Astrocyte (in vitro differentiated cells and primary cell): ENCODE measurements around the gene PDE9A. TPM values are rescaled to one million over a fixed set of nuclear protein-coding genes. Genes with fewer than 3 reads are reported as not detected.
"Not testable (repeated sequence)": the region's sequence is repeated elsewhere in the genome, so short reads cannot be mapped to it uniquely, and the experiment has no call there.

Source experiments
- DNase-seq: peaks from one replicate; pipeline ENCODE4 v3.0.0-alpha.2; 2010; ENCODE audit warnings: low read depth
- FAIRE-seq: peaks from 2 replicates; lab custom pipeline; 2011; peaks lifted over from hg19 to GRCh38; lab: Jason Lieb, UNC
- H2AFZ ChIP-seq: 2 replicates; pipeline ENCODE4 v1.6.0; 2012; ENCODE audit warnings: low read depth, low read length, inconsistent platforms
- H3K27ac ChIP-seq: 2 replicates; pipeline ENCODE4 v1.5.1; 2011; ENCODE audit warnings: low read depth, low read length, inconsistent platforms
- H3K27me3 ChIP-seq: 2 replicates; pipeline ENCODE4 v1.6.0; 2011; ENCODE audit warnings: low read length, inconsistent platforms; ENCODE audit not compliant: insufficient read depth
- H3K36me3 ChIP-seq: 2 replicates; pipeline ENCODE4 v1.5.1; 2011; ENCODE audit warnings: low read length, inconsistent platforms; ENCODE audit not compliant: insufficient read depth
- H3K4me1 ChIP-seq: 2 replicates; pipeline ENCODE4 v1.5.1; 2011; ENCODE audit warnings: low read length, inconsistent platforms; ENCODE audit not compliant: insufficient read depth
- H3K4me2 ChIP-seq: 2 replicates; pipeline ENCODE4 v1.6.0; 2012; ENCODE audit warnings: low read length, inconsistent platforms
- H3K4me3 ChIP-seq: 2 replicates; pipeline ENCODE4 v1.5.1; 2011; ENCODE audit warnings: low read depth, mild to moderate bottlenecking, low read length, inconsistent platforms; ENCODE audit not compliant: insufficient read depth
- H3K79me2 ChIP-seq: 2 replicates; pipeline ENCODE4 v1.6.0; 2012; ENCODE audit warnings: mild to moderate bottlenecking, low read length, inconsistent platforms; ENCODE audit not compliant: insufficient read depth
- H3K9ac ChIP-seq: 2 replicates; pipeline ENCODE4 v1.6.0; 2012; ENCODE audit warnings: mild to moderate bottlenecking, low read length, inconsistent platforms
- H3K9me3 ChIP-seq: 2 replicates; pipeline ENCODE4 v1.5.1; 2012; ENCODE audit warnings: low read depth, mild to moderate bottlenecking, low read length, inconsistent platforms; ENCODE audit not compliant: insufficient read depth
- H4K20me1 ChIP-seq: 2 replicates; pipeline ENCODE4 v1.6.0; 2012; ENCODE audit warnings: low read length, inconsistent platforms; ENCODE audit not compliant: insufficient read depth
- H3K27ac Mint-ChIP-seq: one replicate; pipeline ENCODE4 v1.8.0; 2021; ENCODE audit warnings: mild to moderate bottlenecking, mixed read lengths; ENCODE audit not compliant: unreplicated experiment
- H3K27me3 Mint-ChIP-seq: one replicate; pipeline ENCODE4 v1.8.0; 2021; ENCODE audit warnings: low read depth, mixed read lengths; ENCODE audit not compliant: unreplicated experiment
- H3K36me3 Mint-ChIP-seq: one replicate; pipeline ENCODE4 v1.8.0; 2021; ENCODE audit warnings: low read depth, mixed read lengths; ENCODE audit not compliant: unreplicated experiment
- H3K4me1 Mint-ChIP-seq: one replicate; pipeline ENCODE4 v1.8.0; 2021; ENCODE audit warnings: low read depth, mixed read lengths; ENCODE audit not compliant: unreplicated experiment
- H3K4me3 Mint-ChIP-seq: one replicate; pipeline ENCODE4 v1.8.0; 2021; ENCODE audit warnings: mild to moderate bottlenecking, moderate library complexity, mixed read lengths; ENCODE audit not compliant: unreplicated experiment
- H3K9me3 Mint-ChIP-seq: one replicate; pipeline ENCODE4 v1.8.0; 2021; ENCODE audit warnings: mild to moderate bottlenecking, mixed read lengths; ENCODE audit not compliant: unreplicated experiment
- CTCF ChIP-seq: IDR thresholded peaks from 2 replicates; pipeline ENCODE4 v1.5.1; 2011; ENCODE audit warnings: low read depth, mild to moderate bottlenecking, inconsistent platforms, low read length, moderate library complexity; ENCODE audit not compliant: insufficient read depth
- EZH2 ChIP-seq: IDR thresholded peaks from 2 replicates; pipeline ENCODE4 v1.6.1; 2012; ENCODE audit warnings: mild to moderate bottlenecking, low read length, inconsistent platforms; ENCODE audit not compliant: insufficient read depth
- total RNA-seq: library from RNA; stranded (reverse); gene quantifications from 2 replicates; pipeline ENCODE4 v1.2.1, GENCODE V29; 2021

Gene PDE9A
- total RNA-seq, 1 donor from 2014 or later, result 7.8 TPM

GRCh38 chr21:42614396-42614795, 39.0 kb upstream of the PDE9A start:
- DNase-seq (no peak), FAIRE-seq (no peak)
- H4K20me1 ChIP-seq, result no peaks in the 10 kb centered on the region
- no peak overlapping the region for H3K4me3 Mint-ChIP-seq
- H3K36me3 ChIP-seq, result no peaks in the 10 kb centered on the region
- H3K36me3 Mint-ChIP-seq, result no peaks in the 10 kb centered on the region
- H2AFZ ChIP-seq, result no peak overlapping the region
- no peaks in the 10 kb centered on the region for H3K4me1 ChIP-seq
- H3K9me3 ChIP-seq, result no peaks in the 10 kb centered on the region
- no peak overlapping the region for H3K4me3 ChIP-seq
- H3K9me3 Mint-ChIP-seq, result peaks cover 3% of the 10 kb centered on the region
- no peak overlapping the region for H3K27ac ChIP-seq
- H3K27me3 Mint-ChIP-seq, result peaks cover 21% of the 10 kb centered on the region
- no peaks in the 10 kb centered on the region for H3K4me1 Mint-ChIP-seq
- no peak overlapping the region for H3K4me2 ChIP-seq
- H3K27ac Mint-ChIP-seq, result no peak overlapping the region
- no peak overlapping the region for H3K9ac ChIP-seq
- H3K79me2 ChIP-seq, result no peaks in the 10 kb centered on the region
- TF ChIP-seq CTCF, result no peak
- no peak for TF ChIP-seq EZH2
- H3K27me3 ChIP-seq, result peaks cover 16% of the 10 kb centered on the region

- H3K36me3 Mint-ChIP-seq, result no peaks in the 10 kb centered on the region
- no peak overlapping the region for H3K4me3 Mint-ChIP-seq
- H3K4me1 Mint-ChIP-seq, result no peaks in the 10 kb centered on the region
- H3K4me3 ChIP-seq, result no peak overlapping the region
- peaks cover 3% of the 10 kb centered on the region for H3K9me3 Mint-ChIP-seq
- H4K20me1 ChIP-seq, result no peaks in the 10 kb centered on the region
- H3K27me3 Mint-ChIP-seq, result peaks cover 24% of the 10 kb centered on the region
- DNase-seq (no peak), FAIRE-seq (no peak)
- H3K27ac Mint-ChIP-seq, result no peak overlapping the region
- H3K79me2 ChIP-seq, result no peaks in the 10 kb centered on the region
- TF ChIP-seq CTCF (no peak), EZH2 (no peak)
- H2AFZ ChIP-seq, result no peak overlapping the region
- H3K9me3 ChIP-seq, result no peaks in the 10 kb centered on the region
- no peak overlapping the region for H3K4me2 ChIP-seq
- no peak overlapping the region for H3K27ac ChIP-seq
- H3K36me3 ChIP-seq, result no peaks in the 10 kb centered on the region
- no peak overlapping the region for H3K9ac ChIP-seq
- H3K27me3 ChIP-seq, result peaks cover 17% of the 10 kb centered on the region
- no peaks in the 10 kb centered on the region for H3K4me1 ChIP-seq
Measured at GRCh38 chr21:42614811-42615351, 38.5 kb upstream of the PDE9A start.

GRCh38 chr21:42615377-42615776, 38.0 kb upstream of the PDE9A start:
- H3K27ac Mint-ChIP-seq, H3K9me3 Mint-ChIP-seq, H3K4me3 Mint-ChIP-seq: not testable (repeated sequence)

More at GRCh38 chr21:42615377-42615776, 38.0 kb upstream of the PDE9A start:
- H4K20me1 ChIP-seq, H3K36me3 ChIP-seq, H3K4me1 Mint-ChIP-seq, H3K27ac ChIP-seq, H3K9me3 ChIP-seq, H3K4me1 ChIP-seq, H3K9ac ChIP-seq, H3K36me3 Mint-ChIP-seq, DNase-seq, H2AFZ ChIP-seq, H3K4me3 ChIP-seq, H3K4me2 ChIP-seq, H3K79me2 ChIP-seq: not testable (repeated sequence)
- H3K27me3 ChIP-seq, result peaks cover 17% of the 10 kb centered on the region
- peaks cover 26% of the 10 kb centered on the region for H3K27me3 Mint-ChIP-seq
- peak; percentile 71 for FAIRE-seq
